ENCODE measurements around the gene CMIP.

Gene CMIP

GRCh38 chr16:81707411-81708265 lies 263.0 kb downstream of the CMIP start:
- FAIRE-seq, result no peak

GRCh38 chr16:81708266-81709015 lies 263.8 kb downstream of the CMIP start:
- FAIRE-seq, result no peak

GRCh38 chr16:81709016-81709900 lies 264.6 kb downstream of the CMIP start:
- FAIRE-seq, result no peak

GRCh38 chr16:81710044-81710443 lies 265.4 kb downstream of the CMIP start:
- no peak for FAIRE-seq

GRCh38 chr16:81710596-81710995 lies 266.0 kb downstream of the CMIP start:
- no peak for FAIRE-seq

GRCh38 chr16:81711657-81712319 lies 267.2 kb downstream of the CMIP start:
- FAIRE-seq, result no peak

GRCh38 chr16:81712681-81713080 lies 268.1 kb downstream of the CMIP start:
- FAIRE-seq, result no peak

- FAIRE-seq, result no peak
Measured at GRCh38 chr16:81713295-81713772, 268.7 kb downstream of the CMIP start.

GRCh38 chr16:81713796-81714195 lies 269.2 kb downstream of the CMIP start:
- no peak for FAIRE-seq

- no peak for FAIRE-seq
Measured at GRCh38 chr16:81714583-81714982, 270.0 kb downstream of the CMIP start.

- FAIRE-seq, result no peak
Measured at GRCh38 chr16:81715358-81716196, 271.0 kb downstream of the CMIP start.

- FAIRE-seq, result no peak
Measured at GRCh38 chr16:81716478-81717225, 272.0 kb downstream of the CMIP start.

- no peak for FAIRE-seq
Measured at GRCh38 chr16:81717662-81718189, 273.1 kb downstream of the CMIP start.

- no peak for FAIRE-seq
Measured at GRCh38 chr16:81718637-81719036, 274.0 kb downstream of the CMIP start.

GRCh38 chr16:81719993-81720392 lies 275.4 kb downstream of the CMIP start:
- FAIRE-seq, result no peak

GRCh38 chr16:81720973-81721906 lies 276.6 kb downstream of the CMIP start:
- FAIRE-seq, result no peak

GRCh38 chr16:81723098-81723723 lies 278.6 kb downstream of the CMIP start:
- FAIRE-seq, result no peak

- no peak for FAIRE-seq
Measured at GRCh38 chr16:81728435-81728834, 283.8 kb downstream of the CMIP start.

GRCh38 chr16:81729451-81729850 lies 284.8 kb downstream of the CMIP start:
- FAIRE-seq, result no peak
